Coronary artery (tissue), 2 donors: ENCODE data around the gene PAPPA2.

Experiments used
- DNase-seq: peaks from one replicate; pipeline ENCODE4 v3.0.0-alpha.2; 2017; ENCODE audit warnings: low spot score
- H3K27ac ChIP-seq, 2 donors: fragments of 200-600 bp; sonication (generic); one replicate each; pipeline ENCODE4 v1.5.1; 2016 to 2019
- H3K4me3 ChIP-seq: fragments of 200-600 bp; sonication (generic); 2 replicates; pipeline ENCODE4 v1.5.1; 2016; ENCODE audit warnings: mild to moderate bottlenecking, moderate library complexity
- TF ChIP-seq, protein P1 (sequence below): fragments of 200-600 bp; sonication (generic); IDR thresholded peaks from one replicate; pipeline ENCODE4 v1.5.1; 2019; ENCODE audit warnings: antibody characterized with exemption

The PAPPA2 gene

GRCh38 chr1:176603696-176604095, 140.7 kb downstream of the PAPPA2 start:
- TF ChIP-seq, protein P1, sequence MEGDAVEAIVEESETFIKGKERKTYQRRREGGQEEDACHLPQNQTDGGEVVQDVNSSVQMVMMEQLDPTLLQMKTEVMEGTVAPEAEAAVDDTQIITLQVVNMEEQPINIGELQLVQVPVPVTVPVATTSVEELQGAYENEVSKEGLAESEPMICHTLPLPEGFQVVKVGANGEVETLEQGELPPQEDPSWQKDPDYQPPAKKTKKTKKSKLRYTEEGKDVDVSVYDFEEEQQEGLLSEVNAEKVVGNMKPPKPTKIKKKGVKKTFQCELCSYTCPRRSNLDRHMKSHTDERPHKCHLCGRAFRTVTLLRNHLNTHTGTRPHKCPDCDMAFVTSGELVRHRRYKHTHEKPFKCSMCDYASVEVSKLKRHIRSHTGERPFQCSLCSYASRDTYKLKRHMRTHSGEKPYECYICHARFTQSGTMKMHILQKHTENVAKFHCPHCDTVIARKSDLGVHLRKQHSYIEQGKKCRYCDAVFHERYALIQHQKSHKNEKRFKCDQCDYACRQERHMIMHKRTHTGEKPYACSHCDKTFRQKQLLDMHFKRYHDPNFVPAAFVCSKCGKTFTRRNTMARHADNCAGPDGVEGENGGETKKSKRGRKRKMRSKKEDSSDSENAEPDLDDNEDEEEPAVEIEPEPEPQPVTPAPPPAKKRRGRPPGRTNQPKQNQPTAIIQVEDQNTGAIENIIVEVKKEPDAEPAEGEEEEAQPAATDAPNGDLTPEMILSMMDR, result no peak
- no peak overlapping the region for H3K27ac ChIP-seq
- H3K4me3 ChIP-seq, result no peak overlapping the region
- DNase-seq, result no peak

- TF ChIP-seq, protein P1, result no peak
- Histone ChIP-seq H3K27ac (no peak overlapping the region), H3K4me3 (no peak overlapping the region)
- no peak for DNase-seq
These were observed 141.5 kb downstream of the PAPPA2 start for GRCh38 chr1:176604461-176604860.

DNA sequence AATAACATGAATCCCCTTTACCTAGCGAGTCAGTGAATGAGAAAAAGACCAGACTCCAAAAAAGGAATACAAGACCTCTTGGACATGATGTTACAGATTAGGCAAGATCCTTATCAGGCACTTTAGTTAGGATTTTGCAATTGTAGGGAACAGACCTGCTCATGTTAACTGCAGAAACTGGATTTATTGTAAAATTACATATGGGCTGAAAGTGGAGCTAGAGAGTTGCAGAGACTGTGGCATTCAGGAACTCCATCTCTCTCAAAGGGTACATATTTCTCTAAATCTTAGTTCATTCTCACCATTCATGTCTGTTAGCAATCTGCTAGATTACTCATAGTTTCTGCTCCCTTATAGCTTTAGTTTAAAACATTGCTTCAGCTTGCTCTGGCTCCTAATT, 142.2 kb downstream of the PAPPA2 start:
- no peak for DNase-seq
- no peak overlapping the region for H3K4me3 ChIP-seq
- H3K27ac ChIP-seq, result no peak overlapping the region
- TF ChIP-seq, protein P1, result no peak

DNA sequence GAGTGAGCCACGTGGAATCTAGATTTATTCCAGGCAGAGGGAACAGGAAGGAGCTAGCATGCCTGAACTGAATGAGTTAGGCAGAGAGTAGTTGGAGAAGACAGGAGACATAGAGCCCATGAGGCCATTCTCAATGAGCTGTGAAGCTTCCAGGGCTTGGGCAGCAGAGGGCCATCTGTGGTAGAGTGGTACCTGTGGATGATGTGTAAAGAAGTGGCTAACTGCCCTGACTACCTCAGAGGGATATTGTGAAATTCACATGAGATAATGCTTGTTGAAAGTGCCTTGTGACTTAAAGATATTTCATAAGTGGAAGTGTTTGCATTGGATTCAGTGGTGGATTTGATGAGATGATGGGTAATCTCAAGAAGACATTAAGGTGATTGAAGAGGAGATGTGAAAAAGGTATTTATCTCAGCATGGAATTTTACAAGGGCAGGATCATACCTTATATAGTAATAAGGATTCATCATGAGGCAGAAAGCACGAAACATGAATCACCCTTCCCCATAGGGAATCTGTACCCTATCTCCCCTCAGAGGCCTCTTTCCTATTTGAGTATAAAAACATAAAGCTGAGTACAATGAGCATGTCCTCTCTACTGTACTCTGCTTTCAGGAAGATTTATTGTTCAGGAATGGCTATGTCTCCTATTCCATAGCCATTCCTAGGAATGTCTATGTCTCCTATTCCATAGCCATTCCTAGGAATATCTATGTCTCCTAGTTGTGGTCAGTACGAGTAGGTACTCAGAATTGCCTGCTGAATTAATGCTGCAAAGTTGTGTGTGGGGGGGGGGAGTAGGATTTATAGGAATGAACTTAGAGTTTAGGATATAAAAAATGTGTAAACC, 146.8 kb downstream of the PAPPA2 start:
- Histone ChIP-seq H3K4me3 (no peak overlapping the region), H3K27ac (no peak overlapping the region)
- no peak for DNase-seq
- TF ChIP-seq, protein P1, result no peak

GRCh38 chr1:176612791-176613190, 149.8 kb downstream of the PAPPA2 start:
- DNase-seq, result no peak
- TF ChIP-seq, protein P1, result no peak
- Histone ChIP-seq H3K4me3 (no peak overlapping the region), H3K27ac (no peak overlapping the region)

- H3K4me3 ChIP-seq, result no peak overlapping the region
- DNase-seq, result no peak
- no peak overlapping the region for H3K27ac ChIP-seq
- TF ChIP-seq, protein P1, result no peak
These were observed 154.9 kb downstream of the PAPPA2 start for GRCh38 chr1:176617881-176618280.

- Histone ChIP-seq H3K4me3 (no peak overlapping the region), H3K27ac (no peak overlapping the region)
- DNase-seq, result no peak
- TF ChIP-seq, protein P1, result no peak
These were observed 156.3 kb downstream of the PAPPA2 start for GRCh38 chr1:176619261-176619660.
